Measurements from ENCODE around the gene ZCCHC14.
A peak's percentile ranks its signal among the peaks of the same experiment; 100 is the strongest.
"Not testable (repeated sequence)": the region's sequence is repeated elsewhere in the genome, so short reads cannot be mapped to it uniquely, and the experiment has no call there.

Gene ZCCHC14

DNA sequence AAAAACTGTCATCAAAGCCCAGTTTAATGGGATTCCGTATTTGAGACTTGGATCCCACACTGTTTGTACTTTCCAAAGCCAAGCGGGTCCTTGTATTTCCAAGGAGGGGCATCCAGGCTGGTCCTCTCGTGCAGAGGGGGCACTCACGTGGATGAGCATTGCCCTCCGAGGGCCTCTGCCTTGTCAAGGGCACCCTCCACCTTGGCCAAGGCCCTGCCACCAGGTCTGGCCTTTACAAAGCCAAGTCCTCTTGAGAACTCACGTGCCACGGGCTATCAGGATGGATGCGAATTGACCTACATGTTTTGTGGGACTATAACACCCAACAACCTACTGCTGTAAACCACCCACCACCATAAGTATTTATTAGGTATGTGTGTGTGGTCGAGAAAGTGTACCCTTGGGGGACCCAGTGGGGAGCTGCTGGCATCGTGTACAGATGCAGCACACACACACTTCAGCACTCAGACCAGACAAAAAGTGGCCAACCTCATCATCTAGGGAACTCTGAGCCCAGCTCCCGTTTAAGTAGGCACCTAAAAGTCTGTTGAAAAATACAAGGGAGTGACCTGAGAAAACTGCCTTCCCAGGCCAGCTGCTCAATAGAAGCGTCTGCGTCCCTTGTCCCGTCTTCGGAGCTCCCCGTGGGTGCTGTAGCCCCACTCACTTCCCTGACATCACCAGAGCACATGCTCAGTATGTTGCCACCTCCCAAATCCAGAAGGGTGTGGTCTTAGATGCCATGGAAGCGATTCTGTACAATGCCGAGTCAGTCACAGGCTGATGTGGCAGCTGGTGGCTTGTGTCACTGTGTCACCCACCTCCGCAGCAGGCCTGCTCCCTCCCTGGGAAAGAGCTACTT lies 87.8 kb downstream of the ZCCHC14 start:
- Mint-ChIP-seq H3K4me1 (ENCODE audit: low read depth) (peaks cover 4% of the 10 kb centered on the region), H3K27ac (no peak overlapping the region), H3K36me3 (ENCODE audit: low read depth) (peaks cover 21% of the 10 kb centered on the region), H3K4me3 (no peak overlapping the region), H3K27me3 (ENCODE audit: low read depth) (no peaks in the 10 kb centered on the region), H3K9me3 (no peaks in the 10 kb centered on the region)

DNA sequence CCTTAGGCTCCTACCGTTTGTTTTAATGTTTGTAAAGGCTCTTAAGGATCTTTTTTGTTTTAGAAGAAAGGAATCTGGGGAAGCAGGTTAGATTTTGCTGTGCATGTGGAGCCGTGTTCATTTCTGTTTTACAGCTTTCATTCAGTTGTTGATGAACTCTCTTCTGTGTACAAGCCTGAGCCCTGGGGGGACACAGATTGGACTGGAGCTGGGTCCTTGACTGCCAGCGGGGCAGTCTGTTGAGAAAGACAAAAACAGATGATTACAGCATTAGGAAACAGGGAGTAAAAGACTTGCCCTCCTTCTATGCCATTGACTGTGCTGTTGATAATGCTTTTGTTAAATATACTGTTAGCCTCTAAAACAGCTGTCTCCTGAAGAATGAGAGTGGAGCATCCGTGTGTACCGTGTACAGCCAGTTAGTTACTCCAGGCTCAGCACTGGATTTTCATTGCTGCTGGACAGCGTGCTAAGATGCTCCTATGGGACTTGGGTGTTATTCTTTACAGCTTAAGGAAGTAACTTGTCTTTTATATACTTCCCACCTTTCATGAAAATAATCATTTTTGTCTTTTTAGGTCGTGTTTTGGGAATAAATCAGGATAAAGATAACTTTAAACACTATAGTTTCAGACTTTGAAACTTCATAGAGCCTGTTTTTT lies 97.5 kb downstream of the ZCCHC14 start:
- peaks cover 29% of the 10 kb centered on the region for H3K4me1 Mint-ChIP-seq (ENCODE audit: low read depth)
- H3K4me3 Mint-ChIP-seq: no peak overlapping the region
- peaks cover 15% of the 10 kb centered on the region for H3K36me3 Mint-ChIP-seq (ENCODE audit: low read depth)
- H3K9me3 Mint-ChIP-seq: no peaks in the 10 kb centered on the region
- no peak overlapping the region for H3K27ac Mint-ChIP-seq
- H3K27me3 Mint-ChIP-seq (ENCODE audit: low read depth): no peaks in the 10 kb centered on the region

GRCh38 chr16:87393680-87394055 lies 99.2 kb downstream of the ZCCHC14 start:
- Mint-ChIP-seq H3K4me3 (peak overlapping the region; percentile 89), H3K9me3 (no peaks in the 10 kb centered on the region), H3K4me1 (ENCODE audit: low read depth) (peaks cover 35% of the 10 kb centered on the region), H3K27ac (peak overlapping the region; percentile 84), H3K27me3 (ENCODE audit: low read depth) (no peaks in the 10 kb centered on the region), H3K36me3 (ENCODE audit: low read depth) (peaks cover 10% of the 10 kb centered on the region)

DNA sequence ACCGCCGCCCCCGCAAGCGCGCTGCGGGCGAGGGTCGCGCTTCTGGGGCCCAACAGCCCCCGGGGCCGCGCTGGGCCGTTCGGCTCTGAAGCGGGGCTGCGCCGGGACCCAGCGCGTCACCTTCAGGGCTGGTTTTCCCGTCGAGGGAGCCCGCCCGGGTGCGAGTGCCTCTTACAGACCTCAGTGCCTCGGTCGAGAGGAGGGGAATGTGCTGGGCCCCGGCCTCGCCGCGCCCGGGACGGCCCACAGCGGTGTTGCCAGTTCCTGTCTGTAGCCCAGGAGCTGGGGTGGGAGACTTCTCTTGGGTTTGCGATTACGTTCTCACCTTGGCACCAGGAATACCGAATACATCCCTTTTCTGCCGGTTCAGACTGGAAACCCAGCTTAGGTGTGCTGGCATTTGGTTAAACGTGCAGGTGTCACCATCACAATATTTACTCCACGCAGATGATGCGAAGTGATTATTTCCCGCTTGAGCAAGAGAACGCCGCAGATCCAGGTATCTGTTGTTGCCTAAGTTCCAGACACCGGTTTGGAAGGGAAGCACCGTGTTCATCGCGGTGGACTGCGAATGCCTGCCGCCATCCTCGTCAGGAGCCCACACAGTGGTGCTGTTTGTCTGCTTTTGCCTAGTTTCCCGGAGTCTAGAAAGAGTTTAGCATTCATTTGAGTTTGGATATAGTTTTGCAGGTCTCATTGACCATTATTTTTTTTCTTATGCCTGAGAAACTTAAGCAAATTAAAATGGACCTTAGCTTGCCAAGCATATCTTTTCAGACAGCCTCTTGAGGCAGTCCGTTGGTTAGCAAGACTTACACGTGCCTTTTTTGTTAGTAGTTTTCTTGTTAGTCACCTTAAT lies 99.8 kb downstream of the ZCCHC14 start:
- peaks cover 41% of the 10 kb centered on the region for H3K4me1 Mint-ChIP-seq (ENCODE audit: low read depth)
- peak overlapping the region; percentile 89 for H3K4me3 Mint-ChIP-seq
- H3K36me3 Mint-ChIP-seq (ENCODE audit: low read depth): peaks cover 8% of the 10 kb centered on the region
- no peaks in the 10 kb centered on the region for H3K9me3 Mint-ChIP-seq
- H3K27ac Mint-ChIP-seq: peak overlapping the region; percentile 84
- no peaks in the 10 kb centered on the region for H3K27me3 Mint-ChIP-seq (ENCODE audit: low read depth)

DNA sequence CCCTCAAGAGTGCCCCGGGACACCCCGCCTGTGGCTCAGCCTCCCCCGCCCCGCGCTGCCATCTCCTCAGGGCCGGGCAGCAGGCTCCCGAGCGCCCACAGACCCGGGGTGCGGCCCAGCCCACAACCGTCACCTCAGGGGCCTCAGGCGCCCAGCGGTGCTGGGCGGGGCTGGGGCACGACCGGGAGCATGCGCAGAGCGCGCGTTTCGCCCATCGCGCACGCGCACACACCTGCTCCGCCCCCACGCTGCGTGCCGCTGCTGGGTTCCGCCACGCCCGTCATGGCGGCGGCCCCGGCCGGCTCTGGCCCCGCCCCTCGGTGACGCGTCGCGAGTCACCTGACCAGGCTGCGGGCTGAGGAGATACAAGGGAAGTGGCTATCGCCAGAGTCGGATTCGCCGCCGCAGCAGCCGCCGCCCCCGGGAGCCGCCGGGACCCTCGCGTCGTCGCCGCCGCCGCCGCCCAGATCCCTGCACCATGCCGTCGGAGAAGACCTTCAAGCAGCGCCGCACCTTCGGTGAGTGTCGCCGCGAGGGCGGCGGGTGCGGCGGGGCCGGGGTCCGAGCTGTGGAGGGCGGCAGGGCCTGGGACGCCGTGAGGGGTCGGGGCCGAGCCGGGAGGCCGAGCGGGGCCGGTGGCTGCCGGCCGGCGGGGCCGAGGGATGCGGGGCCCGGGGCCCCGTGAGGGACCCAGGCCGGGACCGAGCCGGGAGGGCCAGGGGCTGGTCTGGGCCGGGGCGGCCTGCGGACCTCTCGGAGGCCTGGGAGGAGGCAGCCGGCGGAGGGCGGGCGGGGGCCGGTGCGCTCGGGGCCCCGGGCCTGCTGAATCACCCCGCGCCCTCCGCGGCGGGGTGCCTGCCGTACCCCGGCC lies 100.6 kb downstream of the ZCCHC14 start, which contains the start of gene MAP1LC3B:
Gene MAP1LC3B, plus strand, starts transcription at position 387 of the 871 bp plus-strand sequence. Its CDS starts 92 bp downstream, at position 479.
- H3K4me3 Mint-ChIP-seq: peak within 1 kb of the TSS; percentile 89
- peaks cover 8% of the 10 kb centered on the region for H3K36me3 Mint-ChIP-seq (ENCODE audit: low read depth)
- H3K9me3 Mint-ChIP-seq: no peaks in the 10 kb centered on the region
- H3K27me3 Mint-ChIP-seq (ENCODE audit: low read depth): no peaks in the 10 kb centered on the region
- peaks cover 49% of the 10 kb centered on the region for H3K4me1 Mint-ChIP-seq (ENCODE audit: low read depth)
- H3K27ac Mint-ChIP-seq: peak within 1 kb of the TSS; percentile 94

GRCh38 chr16:87391324-87391949 lies 101.4 kb downstream of the ZCCHC14 start:
- Mint-ChIP-seq H3K9me3 (no peaks in the 10 kb centered on the region), H3K27ac (peak overlapping the region; percentile 94), H3K4me1 (ENCODE audit: low read depth) (peaks cover 53% of the 10 kb centered on the region), H3K27me3 (ENCODE audit: low read depth) (no peaks in the 10 kb centered on the region), H3K36me3 (ENCODE audit: low read depth) (peaks cover 8% of the 10 kb centered on the region), H3K4me3 (peak overlapping the region; percentile 87)

DNA sequence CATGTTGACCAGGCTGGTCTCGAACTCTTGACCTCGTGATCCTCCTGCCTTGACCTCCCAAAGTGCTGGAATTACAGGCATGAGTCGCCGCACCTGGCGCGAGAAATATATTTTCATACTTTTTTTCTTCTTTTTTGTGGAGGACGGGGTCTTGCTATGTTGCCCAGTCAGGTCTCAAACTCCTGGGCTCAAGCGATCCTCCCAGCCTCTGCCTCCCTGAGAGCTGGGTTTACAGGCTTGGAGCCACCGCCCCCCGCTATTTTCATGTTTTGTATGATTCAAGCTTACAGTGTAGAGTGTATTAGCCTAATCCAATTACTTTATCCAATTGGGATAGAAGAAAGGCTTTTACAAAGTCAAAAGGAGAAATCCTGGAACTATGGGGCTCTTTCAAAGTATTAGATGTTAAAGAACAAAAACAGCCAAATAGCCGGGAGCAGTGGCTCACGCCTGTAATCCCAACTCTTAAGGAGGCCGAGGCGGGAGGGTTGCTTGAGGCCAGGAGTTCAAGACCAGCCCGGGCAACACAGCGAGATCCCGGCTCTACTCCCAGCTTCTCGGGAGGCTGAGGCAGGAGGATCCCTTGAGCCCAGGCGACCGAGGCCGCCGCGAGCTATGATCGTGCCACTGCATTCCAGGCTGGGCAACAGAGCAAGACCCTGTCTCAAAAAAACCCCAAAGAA lies 102.0 kb downstream of the ZCCHC14 start:
- Mint-ChIP-seq H3K4me1 (ENCODE audit: low read depth) (peaks cover 55% of the 10 kb centered on the region), H3K9me3 (no peaks in the 10 kb centered on the region), H3K27me3 (ENCODE audit: low read depth) (no peaks in the 10 kb centered on the region), H3K27ac (peak overlapping the region; percentile 94), H3K4me3 (peak overlapping the region; percentile 87), H3K36me3 (ENCODE audit: low read depth) (peaks cover 8% of the 10 kb centered on the region)

- H3K4me3 Mint-ChIP-seq; H3K9me3 Mint-ChIP-seq; H3K27me3 Mint-ChIP-seq (ENCODE audit: low read depth); H3K36me3 Mint-ChIP-seq (ENCODE audit: low read depth): not testable (repeated sequence)
- Mint-ChIP-seq H3K4me1 (ENCODE audit: low read depth) (peaks cover 52% of the 10 kb centered on the region), H3K27ac (peak overlapping the region; percentile 73)
Measured at GRCh38 chr16:87389914-87390313, 102.9 kb downstream of the ZCCHC14 start.

- Mint-ChIP-seq H3K4me1 (ENCODE audit: low read depth) (peaks cover 46% of the 10 kb centered on the region), H3K27ac (peak overlapping the region; percentile 73), H3K4me3 (no peak overlapping the region), H3K27me3 (ENCODE audit: low read depth) (no peaks in the 10 kb centered on the region), H3K36me3 (ENCODE audit: low read depth) (peaks cover 3% of the 10 kb centered on the region), H3K9me3 (no peaks in the 10 kb centered on the region)
Measured at GRCh38 chr16:87389245-87389644, 103.6 kb downstream of the ZCCHC14 start.

DNA sequence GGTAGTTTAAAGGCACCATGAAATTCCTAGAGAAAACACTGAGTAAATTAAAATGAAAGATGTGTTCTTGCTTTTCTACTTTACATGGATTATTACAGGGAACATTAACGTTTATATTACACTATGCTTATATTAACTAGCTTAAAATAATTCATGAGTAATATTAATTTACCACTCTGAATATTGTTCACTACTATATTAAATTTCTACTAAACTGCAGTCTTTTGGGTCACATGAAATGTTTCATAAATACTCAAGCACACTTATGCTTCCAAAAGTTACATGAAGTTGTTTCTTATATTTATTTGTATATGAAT lies 104.0 kb downstream of the ZCCHC14 start:
- H3K4me3 Mint-ChIP-seq: peak overlapping the region; percentile 51
- peak overlapping the region; percentile 95 for H3K27ac Mint-ChIP-seq
- peaks cover 45% of the 10 kb centered on the region for H3K4me1 Mint-ChIP-seq (ENCODE audit: low read depth)
- H3K9me3 Mint-ChIP-seq: no peaks in the 10 kb centered on the region
- H3K36me3 Mint-ChIP-seq (ENCODE audit: low read depth): peaks cover 2% of the 10 kb centered on the region
- no peaks in the 10 kb centered on the region for H3K27me3 Mint-ChIP-seq (ENCODE audit: low read depth)

DNA sequence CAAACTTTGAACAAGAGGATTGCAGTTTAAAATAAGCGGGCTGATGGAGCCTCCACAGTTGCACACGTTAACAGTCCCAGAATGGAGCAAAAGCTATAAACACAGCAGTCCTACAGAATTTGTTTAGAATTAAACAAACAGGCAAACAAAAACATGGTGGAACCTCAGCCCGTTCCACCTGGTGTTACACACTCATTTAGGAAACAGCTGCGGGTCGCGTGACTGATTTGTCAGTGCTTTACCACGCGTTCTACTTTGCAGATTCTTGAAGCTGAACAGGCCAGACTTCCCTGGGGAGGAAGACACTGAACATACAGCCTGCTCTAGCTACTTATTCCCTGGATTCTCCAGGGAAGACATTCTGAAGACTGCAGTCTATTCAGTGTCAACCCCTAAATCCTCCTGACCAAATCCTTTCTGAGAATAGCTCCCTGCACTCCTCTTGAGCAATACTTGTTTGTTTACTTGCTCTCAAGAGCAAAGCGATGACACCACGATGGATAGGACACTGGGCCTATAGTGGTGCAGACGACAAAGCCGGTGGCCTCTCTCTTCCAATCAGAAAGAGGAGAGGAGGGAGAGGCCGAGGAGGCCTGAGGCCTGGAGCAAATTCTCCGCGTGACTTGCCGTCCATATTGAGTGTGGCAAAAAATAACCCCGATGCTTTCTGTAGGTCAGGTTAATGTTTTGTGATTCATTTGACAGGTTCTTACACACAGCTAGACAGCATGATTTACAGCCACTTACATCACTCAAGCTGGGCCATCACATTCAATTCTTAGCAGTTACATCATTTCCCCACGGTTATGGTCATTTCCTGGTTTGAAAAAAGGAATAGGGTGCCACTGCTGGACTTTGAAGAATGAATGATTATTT lies 104.6 kb downstream of the ZCCHC14 start:
- Mint-ChIP-seq H3K4me3 (peak overlapping the region; percentile 51), H3K36me3 (ENCODE audit: low read depth) (peaks cover 2% of the 10 kb centered on the region), H3K27me3 (ENCODE audit: low read depth) (no peaks in the 10 kb centered on the region), H3K4me1 (ENCODE audit: low read depth) (peaks cover 40% of the 10 kb centered on the region), H3K9me3 (no peaks in the 10 kb centered on the region), H3K27ac (peak overlapping the region; percentile 95)

GRCh38 chr16:87384875-87385167 lies 108.0 kb downstream of the ZCCHC14 start:
- not testable (repeated sequence) for H3K36me3 Mint-ChIP-seq (ENCODE audit: low read depth); H3K27me3 Mint-ChIP-seq (ENCODE audit: low read depth); H3K9me3 Mint-ChIP-seq
- Mint-ChIP-seq H3K27ac (peak overlapping the region; percentile 55), H3K4me1 (ENCODE audit: low read depth) (peaks cover 59% of the 10 kb centered on the region), H3K4me3 (peak overlapping the region; percentile 88)
